H9 (cell line): ENCODE measurements around the gene ITM2C. TPM values are rescaled to one million over a fixed set of nuclear protein-coding genes. Genes with fewer than 3 reads are reported as not detected.

Experiments
- DNase-seq: peaks from one replicate; pipeline ENCODE4 v3.0.0-alpha.2; 2017
- H2AFZ ChIP-seq: one replicate; pipeline ENCODE4 v1.6.1; 2013; ENCODE audit warnings: mild to moderate bottlenecking, low read length, control low read depth, moderate library complexity
- H2AK5ac ChIP-seq: 2 replicates; pipeline ENCODE4 v1.6.1; 2013; ENCODE audit warnings: low read length, control low read depth, mixed read lengths; ENCODE audit not compliant: insufficient read length
- H2BK120ac ChIP-seq: one replicate; pipeline ENCODE4 v1.6.1; 2013; ENCODE audit warnings: low read depth, mild to moderate bottlenecking, low read length, control low read depth, inconsistent platforms; ENCODE audit not compliant: poor library complexity, severe bottlenecking
- H2BK12ac ChIP-seq: 2 replicates; pipeline ENCODE4 v1.6.1; 2013; ENCODE audit warnings: low read length, control low read depth, mixed read lengths, low read depth; ENCODE audit not compliant: insufficient read length
- H2BK15ac ChIP-seq: 2 replicates; pipeline ENCODE4 v1.6.1; 2013; ENCODE audit warnings: low read depth, low read length, control low read depth
- H2BK20ac ChIP-seq: one replicate; pipeline ENCODE4 v1.6.1; 2013; ENCODE audit warnings: low read depth, mild to moderate bottlenecking, low read length, control low read depth, inconsistent platforms; ENCODE audit not compliant: poor library complexity, severe bottlenecking
- H2BK5ac ChIP-seq: 2 replicates; pipeline ENCODE4 v1.6.1; 2013; ENCODE audit warnings: low read length, control low read depth, mixed read lengths; ENCODE audit not compliant: insufficient read length
- H3K14ac ChIP-seq: 2 replicates; pipeline ENCODE4 v1.6.1; 2013; ENCODE audit warnings: low read length, control low read depth; ENCODE audit not compliant: insufficient read depth
- H3K18ac ChIP-seq: 2 replicates; pipeline ENCODE4 v1.6.1; 2013; ENCODE audit warnings: low read depth, mild to moderate bottlenecking, mixed read lengths, low read length, control low read depth; ENCODE audit not compliant: insufficient read length
- H3K23ac ChIP-seq: 2 replicates; pipeline ENCODE4 v1.6.1; 2013; ENCODE audit warnings: low read length, control low read depth, mixed read lengths, low read depth; ENCODE audit not compliant: insufficient read length
- H3K23me2 ChIP-seq: 2 replicates; pipeline ENCODE4 v1.6.1; 2013; ENCODE audit warnings: low read depth, mild to moderate bottlenecking, mixed read lengths, low read length, control low read depth; ENCODE audit not compliant: insufficient read length, poor library complexity, severe bottlenecking
- H3K27ac ChIP-seq: 2 replicates; pipeline ENCODE4 v1.5.1; 2013; ENCODE audit warnings: low read length, control low read depth, mixed read lengths, low read depth; ENCODE audit not compliant: insufficient read length
- H3K27me3 ChIP-seq: 2 replicates; pipeline ENCODE4 v1.6.1; 2013; ENCODE audit warnings: low read length, control low read depth, inconsistent platforms; ENCODE audit not compliant: insufficient read depth
- H3K4ac ChIP-seq: 2 replicates; pipeline ENCODE4 v1.6.1; 2013; ENCODE audit warnings: low read depth, mild to moderate bottlenecking, control low read depth, inconsistent platforms, low read length, moderate library complexity
- H3K4me1 ChIP-seq: 2 replicates; pipeline ENCODE4 v1.6.1; 2013; ENCODE audit warnings: low read length, control low read depth, inconsistent platforms; ENCODE audit not compliant: insufficient read depth
- H3K4me2 ChIP-seq: 2 replicates; pipeline ENCODE4 v1.6.1; 2013; ENCODE audit warnings: low read length, control low read depth, mixed read lengths; ENCODE audit not compliant: insufficient read length, insufficient read depth
- H3K56ac ChIP-seq: 2 replicates; pipeline ENCODE4 v1.6.1; 2013; ENCODE audit warnings: low read depth, mild to moderate bottlenecking, mixed read lengths, low read length, control low read depth; ENCODE audit not compliant: insufficient read length
- H3K79me1 ChIP-seq: 2 replicates; pipeline ENCODE4 v1.6.1; 2013; ENCODE audit warnings: low read depth, mild to moderate bottlenecking, moderate library complexity, low read length, control low read depth, inconsistent platforms; ENCODE audit not compliant: insufficient read depth, poor library complexity, severe bottlenecking
- H3K79me2 ChIP-seq: 2 replicates; pipeline ENCODE4 v1.6.1; 2013; ENCODE audit warnings: low read length, control low read depth, inconsistent platforms; ENCODE audit not compliant: insufficient read depth
- H3K9ac ChIP-seq: 2 replicates; pipeline ENCODE4 v1.6.1; 2013; ENCODE audit warnings: low read length, control low read depth, mixed read lengths; ENCODE audit not compliant: insufficient read length; ENCODE audit errors: extremely low read depth
- H3K9me3 ChIP-seq: one replicate; pipeline ENCODE4 v1.6.1; 2013; ENCODE audit warnings: low read depth, low read length, inconsistent platforms; ENCODE audit not compliant: control insufficient read depth
- H3T11ph ChIP-seq: one replicate; pipeline ENCODE4 v1.6.1; 2013; ENCODE audit warnings: mild to moderate bottlenecking, low read length, control low read depth, inconsistent platforms
- H4K20me1 ChIP-seq: one replicate; pipeline ENCODE4 v1.6.1; 2013; ENCODE audit not compliant: control insufficient read depth, insufficient read length, insufficient read depth
- H4K5ac ChIP-seq: 2 replicates; pipeline ENCODE4 v1.6.1; 2013; ENCODE audit warnings: low read depth, mild to moderate bottlenecking, mixed read lengths, low read length, control low read depth; ENCODE audit not compliant: insufficient read length
- H4K8ac ChIP-seq: replicated peaks from 2 replicates; pipeline ENCODE4 v1.6.1; 2013; ENCODE audit warnings: low read length, control low read depth, mixed read lengths, low read depth; ENCODE audit not compliant: insufficient read length
- H4K91ac ChIP-seq: 2 replicates; pipeline ENCODE4 v1.6.1; 2013; ENCODE audit warnings: low read depth, mild to moderate bottlenecking, moderate library complexity, mixed read lengths, low read length, control low read depth; ENCODE audit not compliant: insufficient read length
- H3K27ac Mint-ChIP-seq, 3 experiments: 2 replicates in 2 of 3; 3 replicates in 1 of 3; pipeline ENCODE4 v1.8.0; 2020 to 2021; ENCODE audit warnings: mixed read lengths in 3 of 3, mild to moderate bottlenecking in 1 of 3, moderate library complexity in 1 of 3
- H3K27me3 Mint-ChIP-seq: 2 replicates; pipeline ENCODE4 v1.8.0; 2021; ENCODE audit warnings: low read depth, mild to moderate bottlenecking, moderate library complexity, mixed read lengths
- H3K36me3 Mint-ChIP-seq, 3 experiments: 2 replicates in 2 of 3; 3 replicates in 1 of 3; pipeline ENCODE4 v1.8.0; 2020 to 2021; ENCODE audit warnings: low read depth in 3 of 3, mixed read lengths in 3 of 3; ENCODE audit not compliant: insufficient read depth in 1 of 3
- H3K4me1 Mint-ChIP-seq, 2 experiments: 2 replicates each; pipeline ENCODE4 v1.8.0; 2020; ENCODE audit warnings: mixed read lengths in 2 of 2
- H3K4me3 Mint-ChIP-seq, 2 experiments: 2 replicates in 1 of 2; 3 replicates in 1 of 2; pipeline ENCODE4 v1.8.0; 2020 to 2021; ENCODE audit warnings: mild to moderate bottlenecking in 2 of 2, mixed read lengths in 2 of 2, moderate library complexity in 1 of 2
- H3K9me3 Mint-ChIP-seq, 2 experiments: 2 replicates in 1 of 2; 3 replicates in 1 of 2; pipeline ENCODE4 v1.8.0; 2020; ENCODE audit warnings: mild to moderate bottlenecking in 2 of 2, mixed read lengths in 2 of 2, moderate library complexity in 1 of 2
- WGBS: extraction: QIAGEN DNeasy Blood & Tissue Kit; methylation state at CpG from one replicate; pipeline ENCODE4 v1.1.7; 2013; ENCODE audit warnings: missing lambda C conversion rate, low lambda C conversion rate, mixed read lengths; ENCODE audit not compliant: insufficient read length; ENCODE audit errors: extremely low coverage; 5-methylcytosine and 5-hydroxymethylcytosine counted together
- total RNA-seq: library from RNA; stranded (reverse); gene quantifications from 2 replicates; pipeline ENCODE4 v1.2.1, GENCODE V29; 2021
- TF ChIP-seq, protein P1 (sequence below): fragments of 200-600 bp; sonication (generic); conservative IDR thresholded peaks from 3 replicates; pipeline ENCODE4 v1.8.0; 2021; ENCODE audit warnings: antibody characterized with exemption, mild to moderate bottlenecking

ITM2C gene
- total RNA-seq, 1 experiment from 2014 or later, result 297 TPM

DNA sequence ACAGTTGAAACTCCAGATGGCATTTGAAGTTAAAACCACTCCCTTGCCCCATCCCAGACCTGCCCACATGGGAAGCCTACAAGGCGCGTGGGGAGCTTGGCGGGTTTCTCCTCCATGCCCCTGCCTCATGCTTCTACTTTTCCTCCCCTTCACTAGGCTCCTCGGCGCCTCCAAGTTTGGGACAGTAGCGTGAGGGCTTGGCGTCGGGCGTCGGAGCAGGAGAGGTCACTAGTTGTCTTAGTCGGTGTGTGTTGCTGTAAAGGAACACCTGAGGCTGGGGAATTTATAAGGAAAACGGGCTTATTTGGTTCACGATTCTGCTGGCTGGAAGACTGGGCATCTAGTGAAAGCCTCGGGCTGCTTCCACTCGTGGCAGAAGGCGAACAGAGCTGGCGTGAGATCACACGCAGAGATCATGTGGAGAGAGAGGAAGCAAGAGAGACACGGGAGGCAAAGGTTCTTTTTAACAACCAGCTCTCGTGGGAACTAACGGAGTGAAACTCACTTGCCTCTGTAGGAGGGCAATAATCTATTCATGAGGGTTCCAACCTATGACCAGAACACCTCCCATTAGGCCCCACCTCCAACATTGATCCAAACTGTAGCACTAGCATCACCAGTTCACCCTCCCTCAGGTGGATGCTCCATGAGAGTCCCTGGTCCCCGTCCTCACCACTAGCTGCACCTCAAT lies 25.3 kb downstream of the ITM2C start:
- Histone ChIP-seq H4K91ac (no peak overlapping the region), H4K8ac (no peak overlapping the region), H3K27me3 (no peaks in the 10 kb centered on the region), H3K79me1 (no peaks in the 10 kb centered on the region), H2BK5ac (no peak overlapping the region), H2BK15ac (no peak overlapping the region), H2AFZ (no peak overlapping the region), H3K4ac (no peak overlapping the region), H3K79me2 (no peaks in the 10 kb centered on the region), H3T11ph (no peak overlapping the region), H3K56ac (no peak overlapping the region), H4K20me1 (no peaks in the 10 kb centered on the region), H3K9me3 (no peaks in the 10 kb centered on the region), H3K23ac (no peak overlapping the region), H3K23me2 (no peaks in the 10 kb centered on the region), H2AK5ac (no peak overlapping the region), H3K27ac (no peak overlapping the region), H4K5ac (no peak overlapping the region), H3K4me1 (no peaks in the 10 kb centered on the region; the same call in 1 of the 2 replicates), H2BK12ac (no peak overlapping the region), H2BK20ac (no peak overlapping the region), H3K14ac (no peak overlapping the region), H2BK120ac (no peak overlapping the region), H3K4me2 (no peak overlapping the region), H3K18ac (no peak overlapping the region), H3K9ac (no peak overlapping the region)
- TF ChIP-seq, protein P1, sequence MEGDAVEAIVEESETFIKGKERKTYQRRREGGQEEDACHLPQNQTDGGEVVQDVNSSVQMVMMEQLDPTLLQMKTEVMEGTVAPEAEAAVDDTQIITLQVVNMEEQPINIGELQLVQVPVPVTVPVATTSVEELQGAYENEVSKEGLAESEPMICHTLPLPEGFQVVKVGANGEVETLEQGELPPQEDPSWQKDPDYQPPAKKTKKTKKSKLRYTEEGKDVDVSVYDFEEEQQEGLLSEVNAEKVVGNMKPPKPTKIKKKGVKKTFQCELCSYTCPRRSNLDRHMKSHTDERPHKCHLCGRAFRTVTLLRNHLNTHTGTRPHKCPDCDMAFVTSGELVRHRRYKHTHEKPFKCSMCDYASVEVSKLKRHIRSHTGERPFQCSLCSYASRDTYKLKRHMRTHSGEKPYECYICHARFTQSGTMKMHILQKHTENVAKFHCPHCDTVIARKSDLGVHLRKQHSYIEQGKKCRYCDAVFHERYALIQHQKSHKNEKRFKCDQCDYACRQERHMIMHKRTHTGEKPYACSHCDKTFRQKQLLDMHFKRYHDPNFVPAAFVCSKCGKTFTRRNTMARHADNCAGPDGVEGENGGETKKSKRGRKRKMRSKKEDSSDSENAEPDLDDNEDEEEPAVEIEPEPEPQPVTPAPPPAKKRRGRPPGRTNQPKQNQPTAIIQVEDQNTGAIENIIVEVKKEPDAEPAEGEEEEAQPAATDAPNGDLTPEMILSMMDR, result no peak
- DNase-seq, result no peak
- Mint-ChIP-seq H3K36me3 (no peaks in the 10 kb centered on the region; a peak in 1 of 7 replicates), H3K27ac (0 out of 7 replicates have a peak overlapping the region, but pooled peaks of 1 of the 3 experiments have one; percentile 25), H3K4me1 (peaks cover 33 to 37% of the 10 kb centered on the region in 2 experiments), H3K9me3 (no peaks in the 10 kb centered on the region), H3K4me3 (no peak overlapping the region), H3K27me3 (peaks cover 5% of the 10 kb centered on the region)
- WGBS, result no CpG with 5 or more reads among the region's 22 CpGs
